ENCODE data around the gene CCDC107. TPM values are rescaled to one million over a fixed set of nuclear protein-coding genes. Genes with fewer than 3 reads are reported as not detected.

The CCDC107 gene
- total and polyA plus RNA-seq, 4 donors, result 5.4 to 20.2 (median 10.4) TPM

GRCh38 chr9:35617548-35617947, 40.5 kb upstream of the CCDC107 start:
- Histone ChIP-seq H3K27ac (ENCODE audit: low read depth in 1 of 2, low read length in 2 of 2) (peak overlapping the region in 1 of 2 donors; percentile 31), H3K36me3 (ENCODE audit: control insufficient read depth in 4 of 4, insufficient read depth in 3 of 4, low read depth in 1 of 4, low read length in 3 of 4) (no peaks in the 10 kb centered on the region), H3K4me3 (ENCODE audit: low read depth in 1 of 3, low read length in 3 of 3) (no peak overlapping the region), H3K4me1 (ENCODE audit: control insufficient read depth in 4 of 4, insufficient read depth in 4 of 4, low read length in 3 of 4) (peaks cover 0 to 2% (median 0%) of the 10 kb centered on the region in 4 donors), H3K9me3 (ENCODE audit: control insufficient read depth in 4 of 4, low read length in 3 of 4) (no peaks in the 10 kb centered on the region), H3K27me3 (ENCODE audit: control insufficient read depth in 4 of 4, insufficient read depth in 4 of 4, low read length in 3 of 4) (peaks cover 0 to 8% (median 0%) of the 10 kb centered on the region in 4 donors), H3K9ac (ENCODE audit: low read depth in 1 of 2, low read length in 2 of 2) (no peak overlapping the region)
- TF ChIP-seq ZBTB33 (IDR thresholded peaks at IDR 0.05) (no peak), SP1 (IDR thresholded peaks at IDR 0.05) (no peak), JUND (IDR thresholded peaks at IDR 0.05) (no peak), EGR1 (IDR thresholded peaks at IDR 0.05; ENCODE audit: low read depth in 2 of 2) (no peak), FOXA1 (IDR thresholded peaks at IDR 0.05) (no peak), HNF4G (IDR thresholded peaks at IDR 0.05) (no peak), FOXA2 (IDR thresholded peaks at IDR 0.05) (no peak), HNF4A (conservative IDR thresholded peaks at IDR 0.05) (no peak), RXRA (IDR thresholded peaks at IDR 0.05) (no peak), TAF1 (conservative IDR thresholded peaks at IDR 0.05) (no peak), NR2F2 (IDR thresholded peaks at IDR 0.05) (no peak), YY1 (IDR thresholded peaks at IDR 0.05) (no peak), GABPA (IDR thresholded peaks at IDR 0.05 in 1 of 2, conservative IDR thresholded peaks at IDR 0.05 in 1 of 2) (no peak), ATF3 (IDR thresholded peaks at IDR 0.05) (no peak)
- TF ChIP-seq, protein P1, sequence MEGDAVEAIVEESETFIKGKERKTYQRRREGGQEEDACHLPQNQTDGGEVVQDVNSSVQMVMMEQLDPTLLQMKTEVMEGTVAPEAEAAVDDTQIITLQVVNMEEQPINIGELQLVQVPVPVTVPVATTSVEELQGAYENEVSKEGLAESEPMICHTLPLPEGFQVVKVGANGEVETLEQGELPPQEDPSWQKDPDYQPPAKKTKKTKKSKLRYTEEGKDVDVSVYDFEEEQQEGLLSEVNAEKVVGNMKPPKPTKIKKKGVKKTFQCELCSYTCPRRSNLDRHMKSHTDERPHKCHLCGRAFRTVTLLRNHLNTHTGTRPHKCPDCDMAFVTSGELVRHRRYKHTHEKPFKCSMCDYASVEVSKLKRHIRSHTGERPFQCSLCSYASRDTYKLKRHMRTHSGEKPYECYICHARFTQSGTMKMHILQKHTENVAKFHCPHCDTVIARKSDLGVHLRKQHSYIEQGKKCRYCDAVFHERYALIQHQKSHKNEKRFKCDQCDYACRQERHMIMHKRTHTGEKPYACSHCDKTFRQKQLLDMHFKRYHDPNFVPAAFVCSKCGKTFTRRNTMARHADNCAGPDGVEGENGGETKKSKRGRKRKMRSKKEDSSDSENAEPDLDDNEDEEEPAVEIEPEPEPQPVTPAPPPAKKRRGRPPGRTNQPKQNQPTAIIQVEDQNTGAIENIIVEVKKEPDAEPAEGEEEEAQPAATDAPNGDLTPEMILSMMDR (IDR thresholded peaks at IDR 0.05; ENCODE audit: low read depth, low read length, missing input control), result no peak
- TF ChIP-seq, protein P2, sequence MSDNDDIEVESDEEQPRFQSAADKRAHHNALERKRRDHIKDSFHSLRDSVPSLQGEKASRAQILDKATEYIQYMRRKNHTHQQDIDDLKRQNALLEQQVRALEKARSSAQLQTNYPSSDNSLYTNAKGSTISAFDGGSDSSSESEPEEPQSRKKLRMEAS (IDR thresholded peaks at IDR 0.05), result no peak
- 65% methylated on average over 8 of the region's 8 CpGs for WGBS
- no peak for DNase-seq (ENCODE audit: low spot score)

DNA sequence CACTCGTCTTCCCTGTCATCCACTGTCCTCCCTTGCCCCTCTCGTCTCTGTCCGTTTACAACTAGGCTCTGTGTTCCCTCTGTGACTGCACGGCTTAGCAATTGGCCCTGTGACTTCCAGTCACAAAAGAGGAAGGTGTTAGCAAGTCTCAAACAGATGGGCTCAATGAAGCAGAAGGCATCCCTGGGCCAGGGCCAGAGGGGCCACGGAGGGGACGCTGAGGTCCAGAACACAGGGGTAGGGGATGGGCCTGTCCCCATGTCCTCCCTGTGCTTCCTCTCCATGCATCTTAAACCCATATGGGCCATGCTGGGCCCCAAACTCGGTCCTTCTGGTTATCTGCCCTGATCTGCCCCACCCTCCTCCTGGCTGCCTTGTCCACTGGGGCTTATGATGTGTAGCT, 39.8 kb upstream of the CCDC107 start, which contains the start of gene CD72:
CD72 (minus strand) TSS at position 89 of the 403 bp plus-strand sequence. CDS start 110 bp downstream, outside the sequence.
- no peak for TF ChIP-seq FOXA2 (IDR thresholded peaks at IDR 0.05)
- no peak for TF ChIP-seq FOXA1 (IDR thresholded peaks at IDR 0.05)
- no peak for TF ChIP-seq TAF1 (conservative IDR thresholded peaks at IDR 0.05)
- TF ChIP-seq, protein P2 (IDR thresholded peaks at IDR 0.05), result no peak
- TF ChIP-seq SP1 (IDR thresholded peaks at IDR 0.05), result no peak
- TF ChIP-seq HNF4G (IDR thresholded peaks at IDR 0.05), result no peak
- no peak for TF ChIP-seq ATF3 (IDR thresholded peaks at IDR 0.05)
- TF ChIP-seq JUND (IDR thresholded peaks at IDR 0.05), result no peak
- no peak for TF ChIP-seq HNF4A (conservative IDR thresholded peaks at IDR 0.05)
- Histone ChIP-seq H3K27ac (ENCODE audit: low read depth in 1 of 2, low read length in 2 of 2) (peak within 1 kb of the TSS; percentile 6 to 31), H3K9ac (ENCODE audit: low read depth in 1 of 2, low read length in 2 of 2) (no peak within 1 kb of the TSS), H3K4me1 (ENCODE audit: control insufficient read depth in 4 of 4, insufficient read depth in 4 of 4, low read length in 3 of 4) (peaks cover 0 to 2% (median 0%) of the 10 kb centered on the region in 4 donors), H3K27me3 (ENCODE audit: control insufficient read depth in 4 of 4, insufficient read depth in 4 of 4, low read length in 3 of 4) (peaks cover 0 to 8% (median 0%) of the 10 kb centered on the region in 4 donors), H3K9me3 (ENCODE audit: control insufficient read depth in 4 of 4, low read length in 3 of 4) (no peaks in the 10 kb centered on the region), H3K4me3 (ENCODE audit: low read depth in 1 of 3, low read length in 3 of 3) (peak within 1 kb of the TSS in 1 of 3 donors; percentile 37), H3K36me3 (ENCODE audit: control insufficient read depth in 4 of 4, insufficient read depth in 3 of 4, low read depth in 1 of 4, low read length in 3 of 4) (no peaks in the 10 kb centered on the region)
- no peak for DNase-seq (ENCODE audit: low spot score)
- 77% methylated on average over 7 of the region's 7 CpGs for WGBS
